Skeletal muscle cell (primary cell): Measurements from ENCODE around the gene CFAP61.
A peak's percentile ranks its signal among the peaks of the same experiment; 100 is the strongest.
"Not testable (repeated sequence)": the region's sequence is repeated elsewhere in the genome, so short reads cannot be mapped to it uniquely, and the experiment has no call there.

Experiments used
- DNase-seq: peaks from one replicate; pipeline ENCODE4 v3.0.0-alpha.2; 2010; ENCODE audit warnings: low read depth
- H3K4me3 ChIP-seq: 2 replicates; pipeline ENCODE4 v1.5.1; 2011; ENCODE audit warnings: low read depth, mild to moderate bottlenecking, control low read depth, low read length, moderate library complexity

The CFAP61 gene, protein sequence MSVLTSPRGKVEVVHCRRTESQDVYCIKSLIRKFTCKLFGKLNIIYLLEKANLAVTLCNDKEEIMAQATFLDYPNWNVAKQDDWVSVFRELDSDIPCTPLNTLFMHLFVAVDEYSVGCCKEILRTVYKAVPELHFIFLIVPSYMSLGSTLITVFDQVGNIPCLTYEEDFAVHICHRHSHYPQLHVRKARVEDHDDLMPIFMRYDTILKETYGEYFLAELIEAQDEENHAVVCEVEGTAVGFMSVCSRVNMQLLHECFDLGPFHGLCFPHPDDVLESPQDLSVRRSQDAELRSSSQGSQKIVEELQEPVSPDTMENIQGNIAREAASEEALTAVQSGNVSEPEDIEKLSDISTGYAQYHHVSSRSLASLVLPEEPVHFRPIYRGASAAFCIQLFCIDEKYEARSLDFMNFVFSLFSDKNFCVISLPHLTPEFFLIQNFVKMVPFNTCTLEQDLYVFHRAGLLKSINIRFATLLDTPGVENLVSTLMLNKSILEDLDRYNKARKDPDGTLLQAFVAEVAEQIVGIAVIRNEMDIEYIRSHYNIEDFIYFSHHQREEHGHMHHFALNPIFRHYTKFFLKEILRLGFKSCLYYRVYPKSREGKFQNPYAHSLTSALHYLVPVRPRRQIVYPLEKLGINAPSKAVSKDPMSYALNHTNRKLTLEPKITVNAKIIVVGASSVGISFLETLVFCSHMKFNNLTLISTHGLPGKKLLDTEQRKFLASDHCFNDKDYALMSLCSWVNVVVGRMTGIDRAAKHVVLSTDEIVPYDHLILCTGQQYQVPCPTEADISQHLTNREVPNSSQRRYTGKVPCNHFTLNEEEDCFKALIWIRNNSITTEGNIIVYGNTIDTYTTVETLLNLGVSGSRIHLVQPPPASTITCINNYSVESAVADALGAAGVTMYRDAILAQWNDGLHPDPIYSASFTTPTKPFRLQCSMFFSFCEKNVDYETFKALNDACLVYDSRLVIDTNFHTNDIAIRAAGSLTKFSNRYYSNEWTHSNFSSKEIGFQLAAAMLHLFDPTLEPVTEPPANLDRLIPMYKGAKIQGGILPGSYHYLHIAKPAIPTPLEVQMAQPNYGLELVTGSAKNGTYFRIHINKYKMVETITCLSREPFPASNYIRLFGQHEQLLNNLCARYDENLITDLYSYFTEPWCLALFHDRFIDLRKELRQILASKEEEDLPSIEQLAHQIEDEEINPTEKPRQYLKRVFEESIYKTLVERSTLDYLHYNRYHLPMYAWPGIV

DNA sequence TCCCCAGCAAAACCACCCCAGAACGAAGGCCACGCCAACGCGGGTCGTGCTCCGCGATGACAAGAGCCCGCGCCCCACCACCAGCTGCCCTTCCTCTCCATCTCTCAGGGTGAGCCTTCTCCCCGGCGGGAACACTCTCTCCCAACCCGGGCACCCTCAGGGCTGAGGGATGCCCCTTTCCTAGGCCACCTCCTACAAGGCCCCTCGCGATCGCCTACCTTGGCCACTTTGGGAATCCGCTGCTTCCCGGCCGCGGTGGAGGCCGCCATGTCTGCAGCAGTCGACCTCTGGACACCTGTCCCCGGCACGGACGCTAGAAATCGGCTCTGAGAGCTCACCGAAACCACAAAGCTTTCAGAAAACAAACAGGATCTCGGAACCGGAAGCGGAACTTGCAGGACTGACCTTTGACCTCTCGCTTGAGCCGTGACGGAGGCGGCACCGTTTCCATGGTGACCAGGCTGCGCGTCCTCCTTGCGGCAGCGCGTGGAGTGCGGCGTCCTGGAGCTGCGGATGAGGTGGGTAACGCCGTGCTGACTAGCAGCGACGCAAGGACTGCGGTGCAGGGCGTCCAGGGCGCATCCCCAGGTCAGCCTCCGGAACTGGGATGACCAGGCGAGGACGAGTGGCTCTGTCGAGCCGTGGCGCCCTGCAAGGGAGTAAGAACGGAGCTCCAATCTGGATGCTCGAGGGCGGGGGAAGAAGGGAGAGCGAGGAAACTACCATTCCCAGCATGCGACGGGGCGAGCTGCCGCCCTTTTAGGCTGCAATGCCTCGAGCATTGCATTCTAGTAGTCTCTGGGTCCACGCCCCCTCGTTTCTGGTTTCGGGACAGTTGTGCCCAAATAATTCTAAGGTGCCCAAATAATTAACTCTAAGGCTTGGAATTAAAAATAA is at the start of gene CFAP61, which contains the start of gene CRNKL1:
Gene CFAP61, plus strand, starts transcription at position 459 of the 897 bp plus-strand sequence. CDS start 4,122 bp downstream, outside the sequence.
Gene CRNKL1, minus strand, starts transcription at position 393 of the 897 bp plus-strand sequence. Its CDS starts 124 bp downstream, at position 269.
- DNase-seq: peak; percentile 91
- H3K4me3 ChIP-seq: peak within 1 kb of the TSS; percentile 96

DNA sequence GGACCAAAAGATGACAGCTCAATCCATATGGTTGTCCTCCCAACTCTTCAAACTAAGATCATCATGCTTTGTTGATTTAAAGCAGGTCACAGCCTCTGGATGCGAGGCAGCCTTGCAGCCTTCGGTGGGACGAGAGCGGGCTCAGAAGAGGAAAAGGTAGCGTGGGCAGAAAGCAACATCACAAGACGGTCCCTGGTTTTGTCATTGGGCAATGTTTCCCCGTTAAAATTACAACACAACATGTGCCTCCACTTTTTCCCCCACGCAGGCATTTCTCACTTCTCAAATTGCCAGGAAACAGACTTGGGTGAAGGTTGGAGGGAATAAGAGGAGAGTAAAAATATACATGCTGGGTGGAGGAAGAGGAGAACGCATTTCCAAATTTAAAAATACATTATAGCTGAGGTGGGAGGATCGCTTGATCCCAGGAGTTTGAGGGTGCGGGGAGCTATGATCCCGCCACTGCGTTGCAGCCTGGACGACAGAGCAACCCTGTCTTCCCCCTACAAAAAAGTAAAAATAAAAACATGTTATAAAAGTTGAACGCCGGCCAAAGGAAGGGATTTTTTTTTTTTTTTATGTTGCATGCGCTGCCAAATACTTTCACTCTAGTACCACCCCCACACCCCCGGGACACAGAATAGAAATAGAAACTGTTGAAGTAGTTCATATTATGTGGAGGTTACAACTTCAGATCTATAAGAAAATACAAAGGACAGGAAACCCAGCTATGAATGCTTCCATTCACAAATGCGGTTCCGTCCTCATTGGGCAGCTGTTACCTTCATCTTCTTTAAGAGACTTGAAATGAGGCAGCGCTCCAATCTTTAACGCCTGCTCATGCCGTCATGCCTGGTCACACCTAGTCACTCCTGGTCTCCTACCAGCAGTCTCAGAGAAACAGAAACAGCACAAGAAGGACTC is 49.0 kb upstream of the CFAP61 start:
- peak overlapping the region; percentile 1 for H3K4me3 ChIP-seq
- peak; percentile 48 for DNase-seq

DNA sequence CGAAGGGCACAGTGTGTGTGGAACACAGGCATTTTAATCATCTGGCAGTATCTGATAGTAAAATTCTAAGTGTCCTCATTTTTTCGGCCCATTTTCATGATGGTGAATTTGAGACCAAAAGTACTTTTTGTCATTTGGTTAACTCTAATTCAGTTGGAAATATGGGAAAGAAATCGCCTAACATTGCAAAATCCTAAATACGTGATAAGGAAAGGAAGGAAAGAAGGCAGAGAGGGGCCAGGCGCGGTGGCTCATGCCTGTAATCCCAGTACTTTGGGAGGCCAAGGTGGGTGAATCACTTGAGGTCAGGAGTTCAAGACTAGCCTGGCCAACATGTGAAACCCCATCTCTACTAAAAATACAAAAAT is 48.4 kb upstream of the CFAP61 start:
- H3K4me3 ChIP-seq: peak overlapping the region; percentile 1
- not testable (repeated sequence) for DNase-seq

DNA sequence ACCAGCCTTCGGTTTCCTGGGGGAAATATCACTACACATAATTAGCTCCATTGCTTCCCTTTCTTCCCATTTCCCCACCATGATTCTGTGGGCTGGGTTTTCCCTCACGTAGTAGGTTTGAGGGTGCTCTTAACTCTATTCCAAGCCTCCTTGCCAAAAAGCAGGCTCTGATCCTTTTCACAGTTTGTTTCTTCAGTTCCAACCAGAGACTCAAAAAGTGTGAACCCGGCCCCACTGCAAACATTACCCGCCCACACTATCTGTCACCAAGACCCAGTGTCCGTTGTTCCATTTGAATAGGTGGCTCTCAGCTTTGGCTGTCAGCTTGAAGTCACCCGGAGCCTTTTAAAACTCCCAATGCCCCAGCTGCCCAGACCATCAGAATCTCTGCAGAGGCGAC is 47.0 kb upstream of the CFAP61 start:
- H3K4me3 ChIP-seq: no peak overlapping the region
- no peak for DNase-seq

DNA sequence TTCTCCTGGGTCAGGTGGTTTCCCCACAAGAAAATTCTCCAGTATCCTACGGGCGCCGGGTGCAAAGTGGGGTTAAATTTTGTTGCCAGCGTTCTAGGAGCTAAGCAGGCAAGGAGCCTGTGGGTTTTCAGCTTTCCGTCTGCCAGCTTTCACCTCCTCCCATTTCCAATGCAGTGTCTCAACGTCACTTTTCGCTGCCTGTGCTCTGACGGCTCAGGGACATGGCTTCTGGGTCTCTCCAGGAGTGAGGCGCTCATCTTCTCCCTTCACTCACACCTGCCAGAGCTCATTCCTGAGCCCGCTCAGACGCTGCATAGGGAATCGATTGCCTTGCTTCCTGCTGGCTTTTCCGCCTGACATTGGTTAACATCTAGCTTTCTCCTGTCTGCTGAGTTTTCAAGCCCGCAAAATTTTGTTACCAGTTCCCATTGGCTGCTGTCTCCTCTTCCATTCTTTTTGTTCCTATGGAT is 42.5 kb upstream of the CFAP61 start:
- no peak overlapping the region for H3K4me3 ChIP-seq

DNA sequence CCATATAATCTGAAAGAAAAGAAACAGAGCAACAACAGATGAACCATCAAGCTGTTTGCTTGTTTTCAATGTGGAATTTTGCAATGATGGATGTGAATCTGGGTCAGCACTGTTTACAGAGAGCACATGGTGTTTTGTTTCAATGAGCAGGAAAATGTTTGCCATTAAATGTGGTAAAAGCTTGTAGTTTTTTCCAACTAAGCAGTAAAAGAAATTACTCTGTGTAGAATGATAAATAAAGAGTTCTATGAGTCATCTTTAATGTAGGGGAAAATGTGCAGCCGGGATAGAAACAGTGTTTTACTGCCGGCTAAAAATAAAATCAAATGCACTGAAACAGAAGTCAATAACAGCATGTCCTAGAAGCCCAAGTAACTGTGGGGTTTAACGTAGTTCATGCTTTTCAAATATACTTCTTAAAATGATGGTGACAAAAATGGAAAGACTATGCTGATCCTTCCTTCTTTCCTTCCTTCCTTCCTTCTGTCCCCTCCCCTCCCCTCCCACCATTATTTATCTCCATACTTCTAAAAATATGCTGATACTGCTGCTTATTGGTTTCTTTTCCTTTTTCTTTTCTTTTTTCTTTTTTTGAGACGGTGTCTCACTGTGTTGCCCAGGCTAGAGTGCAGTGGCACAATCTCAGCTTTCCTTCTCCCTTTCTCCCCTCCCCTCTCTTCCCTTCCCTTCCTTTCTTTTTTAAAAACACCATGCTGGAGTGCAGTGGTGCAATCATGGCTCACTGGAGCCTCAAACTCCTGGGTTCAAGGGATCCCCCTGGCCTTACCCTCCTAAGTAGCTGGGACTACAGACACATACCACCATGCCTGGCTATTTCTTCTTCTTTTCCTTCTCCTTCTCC is 41.5 kb upstream of the CFAP61 start:
- DNase-seq: peak; percentile 40
- no peak overlapping the region for H3K4me3 ChIP-seq

More for the DNA sequence above, 42.5 kb upstream of the CFAP61 start:
- no peak for DNase-seq

DNA sequence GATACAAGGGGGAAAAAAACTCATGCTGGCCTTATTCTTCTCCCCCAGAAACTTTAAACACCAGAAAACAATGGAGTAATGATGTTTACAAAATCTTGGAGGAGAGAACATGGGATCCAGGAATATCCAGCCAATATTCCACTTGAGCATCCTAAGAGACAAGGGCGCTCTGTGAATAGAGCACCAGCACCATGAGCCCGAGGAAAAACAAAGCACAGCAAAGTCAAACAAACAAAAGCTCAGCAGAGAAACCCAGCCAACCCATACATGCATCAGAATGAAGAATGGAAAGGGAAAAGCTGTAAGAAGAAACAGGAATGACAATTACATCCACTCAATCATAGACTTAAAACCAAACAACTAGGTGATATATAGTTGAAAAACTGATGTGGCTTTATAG is 39.8 kb upstream of the CFAP61 start:
- H3K4me3 ChIP-seq: no peak overlapping the region
- DNase-seq: no peak

DNA sequence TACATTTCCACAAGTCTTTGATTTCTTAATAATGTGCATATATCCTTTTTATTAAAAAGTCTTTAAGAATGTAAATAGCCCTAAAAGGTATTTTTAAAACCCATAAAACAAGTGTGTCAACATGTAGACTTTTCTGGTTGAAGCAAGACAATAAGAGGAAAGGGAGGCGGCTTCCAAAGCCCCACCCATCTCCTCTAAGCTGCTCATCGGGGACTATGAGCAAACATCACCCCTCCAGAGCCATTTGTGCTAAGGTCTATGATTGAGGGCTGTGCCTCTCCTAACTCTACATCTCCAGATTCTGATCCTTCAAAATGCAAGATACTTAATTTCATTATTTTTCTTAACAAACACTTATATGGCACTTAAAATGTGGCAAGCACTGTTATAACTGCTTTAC is 37.7 kb upstream of the CFAP61 start:
- H3K4me3 ChIP-seq: no peak overlapping the region
- DNase-seq: no peak

DNA sequence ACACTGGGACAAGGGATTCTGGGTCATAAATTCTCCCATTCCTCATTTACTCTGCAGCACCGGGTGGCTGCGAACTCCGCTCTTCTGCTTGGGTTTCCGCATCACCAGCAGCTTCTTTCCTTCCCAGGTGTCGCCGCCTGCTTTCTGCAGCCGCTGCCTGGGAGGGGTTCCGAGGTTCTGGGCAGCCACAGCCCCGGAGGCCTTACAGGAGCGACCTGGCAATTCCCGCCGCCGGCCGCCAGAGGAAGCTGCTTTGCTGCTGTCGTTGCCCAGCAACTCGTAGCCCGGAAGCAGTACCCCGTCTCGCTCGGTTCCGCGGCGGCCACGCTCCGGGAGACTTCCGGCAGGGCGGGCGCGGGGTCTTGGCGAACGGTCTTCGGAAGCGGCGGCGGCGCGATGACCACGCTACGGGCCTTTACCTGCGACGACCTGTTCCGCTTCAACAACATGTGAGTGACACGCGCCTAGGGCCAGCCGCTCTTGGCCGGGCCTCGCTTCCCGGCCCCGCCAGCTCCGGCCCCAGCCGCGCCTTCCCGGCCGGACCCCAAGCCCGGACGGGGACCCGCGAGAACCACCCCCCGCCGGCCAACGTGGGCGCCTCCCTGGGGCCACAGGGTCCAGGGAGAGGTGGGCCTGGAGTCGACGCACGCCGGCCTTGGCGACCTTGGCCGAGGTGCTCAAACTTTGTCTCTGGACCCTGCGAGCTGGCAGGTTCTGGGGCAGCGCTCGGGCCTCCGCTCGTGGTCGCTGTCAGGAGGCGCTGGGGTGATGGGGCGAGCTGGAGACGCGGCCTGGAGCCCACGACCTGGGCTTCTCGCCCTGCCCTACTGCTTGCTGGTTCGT is 35.1 kb upstream of the CFAP61 start, which contains the start of gene NAA20:
Gene NAA20, plus strand, starts transcription at position 362 of the 843 bp plus-strand sequence. Its CDS starts 35 bp downstream, at position 397.
- peak; percentile 69 for DNase-seq
- H3K4me3 ChIP-seq: peak within 1 kb of the TSS; percentile 94

DNA sequence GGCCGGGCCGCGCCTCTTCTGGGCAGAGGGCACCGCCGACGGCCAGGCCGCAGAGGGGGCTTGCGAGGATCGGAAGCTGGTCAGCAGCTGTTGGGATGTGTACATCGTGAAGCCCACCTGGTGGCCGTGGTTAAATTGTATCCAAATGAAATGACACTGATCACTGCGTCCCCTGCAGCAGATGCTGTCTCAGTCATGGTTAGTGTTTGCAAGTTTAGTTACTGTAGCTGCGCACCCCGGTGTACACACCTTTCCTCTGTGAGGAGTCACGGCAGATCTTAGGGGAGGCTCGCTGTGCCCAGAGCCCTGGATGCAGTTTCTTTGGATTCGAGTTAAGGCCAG is 34.5 kb upstream of the CFAP61 start:
- H3K4me3 ChIP-seq: peak overlapping the region; percentile 94
- DNase-seq: no peak

DNA sequence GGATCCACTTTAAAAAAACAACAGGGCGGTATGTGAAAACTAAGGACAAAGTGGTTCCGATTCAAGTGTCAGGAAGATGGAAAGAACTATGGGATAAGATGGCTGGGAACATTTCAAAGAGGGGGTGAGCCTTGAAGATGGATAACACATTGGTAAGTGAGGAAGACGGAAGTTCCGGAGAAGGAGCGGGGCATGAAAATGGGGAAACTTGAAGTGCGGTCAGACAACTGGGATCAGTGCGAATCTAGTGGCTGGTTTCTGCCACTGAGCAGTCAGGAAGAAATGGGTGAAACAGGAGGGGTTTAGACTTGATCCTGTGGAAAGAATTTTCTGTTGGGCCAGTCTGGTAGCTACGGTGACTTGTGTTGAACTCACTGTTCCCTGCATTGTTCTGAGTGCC is 34.0 kb upstream of the CFAP61 start:
- no peak for DNase-seq
- H3K4me3 ChIP-seq: peak overlapping the region; percentile 94

DNA sequence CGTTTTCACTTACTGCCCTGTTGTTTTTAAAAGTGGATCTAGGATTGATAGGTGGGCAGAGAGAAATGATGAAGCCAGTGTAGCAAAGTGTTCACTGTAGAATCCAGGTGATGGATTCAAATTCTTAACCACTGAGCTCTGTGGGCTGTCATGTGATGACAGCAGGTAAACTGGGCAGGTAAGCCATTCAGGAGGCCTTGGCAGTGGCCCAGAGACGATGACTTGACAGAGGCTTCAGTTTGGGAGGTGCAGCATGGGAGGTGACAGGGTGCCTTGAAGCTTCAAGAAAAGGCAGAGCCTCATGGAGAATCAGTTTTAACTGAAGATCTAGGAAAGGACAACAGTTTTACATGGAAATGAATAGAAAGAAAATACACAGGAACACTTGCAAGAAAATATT is 33.2 kb upstream of the CFAP61 start:
- no peak for DNase-seq
- H3K4me3 ChIP-seq: no peak overlapping the region

DNA sequence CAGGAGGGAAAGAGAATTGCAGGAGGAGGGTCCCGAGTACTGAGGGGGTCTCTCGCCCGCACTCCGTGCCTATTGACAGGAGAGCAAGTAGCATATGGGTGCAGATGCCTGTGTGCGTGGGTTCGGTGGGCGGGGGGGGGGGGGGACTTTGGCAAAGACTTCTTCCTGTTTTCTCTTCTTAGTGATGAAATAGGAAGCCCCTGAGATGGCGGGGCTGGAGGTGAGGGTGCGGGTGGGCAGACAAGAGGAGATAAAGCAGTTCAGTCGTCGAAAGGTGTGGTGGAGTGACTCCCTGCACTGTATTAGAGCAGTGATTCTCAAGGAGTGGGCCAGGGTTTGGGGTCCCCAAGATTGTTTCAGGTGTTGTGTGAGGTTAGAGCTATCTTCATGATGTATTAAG is 31.4 kb upstream of the CFAP61 start:
- DNase-seq: no peak
- no peak overlapping the region for H3K4me3 ChIP-seq

DNA sequence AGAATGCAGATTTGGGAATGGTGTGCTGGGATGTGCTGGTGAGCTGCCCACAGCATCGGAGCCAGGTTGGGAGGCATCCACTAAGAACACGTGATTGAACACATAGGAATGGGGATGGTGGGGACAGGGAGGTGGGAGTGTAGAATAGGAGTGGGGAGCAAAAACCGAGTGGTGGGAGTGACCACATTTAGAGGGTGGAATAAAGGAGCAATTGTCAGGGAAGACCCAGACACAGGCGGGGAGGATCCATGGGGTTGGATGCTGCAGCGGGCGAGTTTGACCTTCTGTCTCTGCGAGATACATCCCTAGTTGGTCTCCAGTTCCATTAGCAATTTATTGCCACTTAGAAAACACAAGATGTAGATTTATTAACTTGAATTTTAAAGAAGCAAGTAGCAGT is 30.5 kb upstream of the CFAP61 start:
- H3K4me3 ChIP-seq: no peak overlapping the region
- DNase-seq: no peak

DNA sequence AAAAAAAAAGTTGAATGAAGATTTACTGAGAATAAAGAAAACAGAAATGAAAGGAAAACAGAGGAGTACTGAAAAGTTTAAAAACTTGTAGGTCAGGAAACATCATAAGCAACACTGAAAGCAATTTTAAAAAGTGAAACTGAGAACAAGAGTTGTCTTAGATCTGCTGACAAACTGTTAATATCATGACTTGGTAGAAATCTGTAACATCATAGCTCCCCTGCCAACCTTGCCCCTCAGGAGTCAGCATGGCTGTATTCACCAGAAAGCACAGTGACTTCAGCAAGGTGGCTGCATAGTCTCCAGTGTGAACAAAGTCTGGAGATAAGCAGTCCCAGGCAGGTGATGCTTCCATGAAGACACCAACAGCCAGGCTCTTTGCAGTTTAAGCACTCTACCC is 29.8 kb upstream of the CFAP61 start:
- DNase-seq: no peak
- H3K4me3 ChIP-seq: no peak overlapping the region

DNA sequence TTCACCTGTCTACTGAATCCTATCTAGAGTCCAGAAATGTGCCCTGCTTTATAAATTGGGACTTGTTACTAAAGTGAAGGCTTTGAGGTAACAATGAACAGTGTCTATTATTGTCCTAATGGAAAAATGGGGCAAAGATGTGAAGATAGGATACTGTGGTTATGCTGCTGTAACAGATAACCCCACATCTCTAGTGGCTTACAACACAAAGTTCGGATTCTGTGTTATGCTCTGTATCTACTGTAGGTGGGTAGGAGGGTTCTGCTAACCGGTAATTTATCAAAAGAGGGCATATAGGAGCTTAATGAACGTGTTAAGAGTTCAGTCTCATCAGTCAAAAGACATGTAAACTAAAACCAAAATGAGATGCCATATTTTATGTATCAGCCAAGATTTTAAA is 28.9 kb upstream of the CFAP61 start:
- H3K4me3 ChIP-seq: no peak overlapping the region
- no peak for DNase-seq
